SK-N-MC (cell line): ENCODE measurements around the gene SMC6.

Source experiments
- DNase-seq: peaks from one replicate; pipeline ENCODE4 v3.0.0-alpha.2; 2011; ENCODE audit warnings: low read depth, low spot score
- H3K27ac ChIP-seq: fragments of 200-600 bp; sonication (generic); 2 replicates; pipeline ENCODE4 v1.5.1; 2016; ENCODE audit warnings: mixed run types
- H3K36me3 ChIP-seq: fragments of 200-600 bp; sonication (generic); 2 replicates; pipeline ENCODE4 v1.6.1; 2017; ENCODE audit warnings: antibody characterized with exemption, low read length, mixed read lengths; ENCODE audit not compliant: insufficient read depth
- H3K4me3 ChIP-seq: fragments of 200-600 bp; sonication (generic); 2 replicates; pipeline ENCODE4 v1.5.1; 2016
- H3K9ac ChIP-seq: fragments of 200-600 bp; sonication (generic); 2 replicates; pipeline ENCODE4 v1.8.0; 2017; ENCODE audit warnings: mixed run types, mixed read lengths; ENCODE audit not compliant: insufficient read length
- H3K9me3 ChIP-seq: fragments of 200-600 bp; sonication (generic); 2 replicates; pipeline ENCODE4 v1.6.1; 2017; ENCODE audit warnings: low read depth, mild to moderate bottlenecking, antibody characterized with exemption, low read length, moderate library complexity, mixed read lengths
- EZH2 ChIP-seq: fragments of 200-600 bp; sonication (generic); IDR thresholded peaks from one replicate; pipeline ENCODE4 v1.6.1; 2017; ENCODE audit warnings: antibody characterized with exemption
- FOXP2 ChIP-seq: optimal IDR thresholded peaks from 2 replicates; pipeline ENCODE3; 2011; ENCODE audit warnings: mild to moderate bottlenecking, moderate library complexity; ENCODE audit not compliant: insufficient read depth; ENCODE audit errors: extremely low read length, control extremely low read depth
- POLR2AphosphoS5 ChIP-seq: IDR thresholded peaks from 2 replicates; pipeline ENCODE4 v1.6.1; 2012; ENCODE audit warnings: mild to moderate bottlenecking, low read depth, low read length, borderline replicate concordance

Gene SMC6

DNA sequence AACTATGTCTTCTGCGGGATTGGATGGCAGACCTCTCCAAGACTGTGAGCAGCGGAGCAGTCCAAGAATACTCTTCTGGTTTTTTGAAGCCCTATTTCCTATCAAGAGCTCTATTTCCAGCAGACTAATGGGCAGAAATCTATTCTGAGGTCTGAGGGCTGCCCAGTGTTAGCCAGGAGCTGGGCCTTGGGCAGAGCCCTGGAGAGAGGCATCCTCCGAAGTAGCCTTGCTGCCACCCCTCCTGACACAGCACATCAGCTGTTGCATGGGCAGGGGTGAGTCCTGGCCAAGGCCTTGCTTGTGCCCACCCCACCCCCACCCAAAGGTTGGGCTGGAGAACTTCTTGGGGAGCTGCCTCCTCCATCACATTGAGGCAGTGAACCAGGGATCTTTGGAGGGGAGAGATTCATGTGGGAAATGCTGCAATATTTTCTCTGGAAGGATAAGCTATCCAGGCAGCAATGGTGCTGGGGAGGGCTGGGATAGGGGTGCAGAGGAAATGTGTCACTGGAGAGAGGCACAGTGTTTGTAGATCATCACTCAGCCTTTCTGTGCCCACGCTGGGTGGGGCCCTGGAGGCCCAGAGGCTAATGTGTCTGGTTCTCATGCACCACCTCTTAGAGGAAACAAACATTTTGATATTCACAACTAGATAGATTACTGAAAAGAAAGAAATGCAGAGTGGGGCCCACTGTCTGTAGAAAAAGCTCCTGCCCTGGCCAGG, 108.5 kb downstream of the SMC6 start:
- TF ChIP-seq FOXP2: no peak
- Histone ChIP-seq H3K9me3 (no peaks in the 10 kb centered on the region), H3K9ac (no peak overlapping the region), H3K36me3 (no peaks in the 10 kb centered on the region), H3K27ac (peak overlapping the region; percentile 25; the same call in 1 of the 2 replicates), H3K4me3 (no peak overlapping the region)
- no peak for DNase-seq

- Histone ChIP-seq H3K36me3 (no peaks in the 10 kb centered on the region), H3K9me3 (no peaks in the 10 kb centered on the region), H3K4me3 (no peak overlapping the region), H3K9ac (no peak overlapping the region), H3K27ac (no peak overlapping the region)
- no peak for DNase-seq
- TF ChIP-seq FOXP2 (no peak), EZH2 (no peak), POLR2AphosphoS5 (no peak)
These were observed 110.5 kb downstream of the SMC6 start for GRCh38 chr2:17643031-17643615.

GRCh38 chr2:17640406-17640805, 113.2 kb downstream of the SMC6 start:
- H3K9ac ChIP-seq: no peak overlapping the region

DNA sequence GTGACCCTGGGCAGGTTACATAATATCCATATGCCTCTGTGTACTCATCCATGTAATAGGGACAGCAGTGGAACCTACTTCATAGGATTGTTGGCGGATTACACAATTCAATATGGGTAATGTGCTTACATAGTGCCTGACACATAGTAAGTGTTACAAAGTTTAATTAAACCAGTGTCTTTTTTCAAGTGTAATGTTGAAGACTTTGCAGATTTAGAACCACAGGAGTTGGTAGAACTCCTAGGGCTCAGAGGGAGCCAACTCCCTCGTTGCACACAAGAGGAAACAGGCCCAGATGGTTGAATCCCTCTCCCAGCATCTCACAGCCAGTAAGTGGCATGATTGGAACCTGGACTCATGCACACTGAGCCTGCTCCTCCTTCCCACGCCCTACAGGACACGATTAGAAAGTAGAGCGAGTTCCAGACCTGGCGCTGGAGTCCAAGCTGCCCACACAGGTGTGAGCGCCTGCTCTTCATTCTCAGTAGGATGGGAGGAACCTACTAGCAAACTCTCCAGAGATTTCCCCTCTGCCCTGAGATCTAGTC, 115.3 kb downstream of the SMC6 start:
- TF ChIP-seq POLR2AphosphoS5 (no peak), EZH2 (no peak), FOXP2 (no peak)
- no peak overlapping the region for H3K9ac ChIP-seq

More at GRCh38 chr2:17640406-17640805, 113.2 kb downstream of the SMC6 start:
- H3K27ac ChIP-seq: no peak overlapping the region
- H3K9me3 ChIP-seq: no peaks in the 10 kb centered on the region
- DNase-seq: no peak
- no peaks in the 10 kb centered on the region for H3K36me3 ChIP-seq
- H3K4me3 ChIP-seq: no peak overlapping the region
- TF ChIP-seq POLR2AphosphoS5 (no peak), EZH2 (no peak), FOXP2 (no peak)

DNA sequence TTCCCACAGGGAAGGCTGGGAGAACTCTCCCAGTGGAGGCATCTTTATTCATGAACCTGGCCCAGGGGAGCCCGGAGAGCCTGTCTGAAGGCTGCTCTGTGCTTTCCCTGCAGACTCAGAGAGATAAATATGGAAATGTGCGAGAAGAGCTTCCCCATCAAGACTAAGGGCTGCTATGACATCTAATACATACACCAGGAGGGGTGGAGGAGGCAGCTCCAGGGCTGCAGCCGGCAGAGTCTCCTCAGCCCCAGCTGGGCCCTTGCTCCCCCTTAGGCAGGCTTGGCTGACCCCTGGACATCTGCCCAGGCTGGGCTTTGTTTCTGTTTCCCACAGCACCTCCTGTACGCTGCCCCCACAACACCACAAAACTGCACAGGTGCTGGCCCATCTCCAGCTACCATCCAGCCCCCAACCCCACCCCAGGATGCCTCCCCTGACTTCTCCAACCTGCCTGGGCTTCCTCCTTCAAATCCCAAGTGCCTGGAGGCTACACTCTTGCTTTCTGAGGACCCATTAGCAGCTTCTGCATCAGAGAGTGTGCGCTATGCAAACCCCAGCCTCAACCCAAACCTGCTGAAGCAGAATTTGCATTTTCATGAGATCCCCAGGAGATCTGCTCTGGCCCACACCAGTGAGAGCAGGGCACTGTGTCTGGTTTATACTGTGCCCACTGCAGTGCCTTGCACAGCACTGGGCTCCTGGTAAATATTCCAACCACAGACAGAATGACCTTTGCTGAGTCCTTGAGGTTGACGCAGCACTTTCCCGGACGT, 116.3 kb downstream of the SMC6 start:
- no peak for DNase-seq
- no peaks in the 10 kb centered on the region for H3K9me3 ChIP-seq
- TF ChIP-seq FOXP2: no peak
- no peak for TF ChIP-seq EZH2
- no peak for TF ChIP-seq POLR2AphosphoS5
- no peak overlapping the region for H3K27ac ChIP-seq
- H3K36me3 ChIP-seq: no peaks in the 10 kb centered on the region
- H3K9ac ChIP-seq: no peak overlapping the region
- H3K4me3 ChIP-seq: no peak overlapping the region

More for the DNA sequence above, 115.3 kb downstream of the SMC6 start:
- Histone ChIP-seq H3K9me3 (no peaks in the 10 kb centered on the region), H3K36me3 (no peaks in the 10 kb centered on the region), H3K4me3 (no peak overlapping the region), H3K27ac (no peak overlapping the region)
- DNase-seq: no peak

DNA sequence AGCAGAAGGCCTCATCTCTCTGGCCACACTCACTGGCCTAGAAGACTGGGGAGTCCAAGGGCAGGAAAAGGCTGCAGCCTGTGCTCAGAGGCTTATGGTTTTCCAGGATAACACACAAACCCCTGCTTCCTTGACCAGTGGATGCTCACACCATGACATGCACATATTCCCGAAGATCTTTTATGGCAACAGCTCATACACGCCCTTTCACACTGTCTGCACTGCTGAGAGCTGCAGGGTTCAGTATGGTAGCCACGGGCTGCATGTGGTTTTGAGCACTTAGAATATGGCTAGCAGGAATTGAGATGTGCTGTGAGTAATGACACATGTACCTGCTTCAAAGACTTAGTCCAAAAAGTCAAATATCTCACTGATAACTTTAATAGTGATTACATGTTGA, 117.4 kb downstream of the SMC6 start:
- no peak for TF ChIP-seq FOXP2
- Histone ChIP-seq H3K9me3 (no peaks in the 10 kb centered on the region), H3K27ac (no peak overlapping the region), H3K36me3 (no peaks in the 10 kb centered on the region), H3K9ac (no peak overlapping the region), H3K4me3 (no peak overlapping the region)
- DNase-seq: no peak

DNA sequence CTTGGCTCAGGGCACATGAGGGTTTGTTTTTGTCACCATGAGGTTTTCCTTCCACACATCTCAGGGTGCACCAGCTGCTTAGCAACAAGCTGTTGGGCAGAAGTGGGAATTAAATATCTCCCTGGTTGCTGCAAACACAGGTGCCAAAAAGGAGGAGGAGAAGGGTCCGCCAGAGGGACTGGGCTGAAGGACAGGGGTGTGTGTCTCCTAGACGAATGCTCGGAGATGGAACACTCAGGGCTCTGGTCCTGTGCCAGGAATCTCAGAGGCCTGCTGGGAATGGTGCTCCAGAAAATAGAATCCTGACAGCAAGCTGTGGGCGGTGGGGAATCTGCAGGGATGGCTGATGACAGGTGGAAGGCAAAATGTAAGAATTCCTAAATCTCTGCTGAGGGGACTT, 118.6 kb downstream of the SMC6 start:
- TF ChIP-seq FOXP2 (no peak), POLR2AphosphoS5 (no peak), EZH2 (no peak)
- no peaks in the 10 kb centered on the region for H3K36me3 ChIP-seq
- no peaks in the 10 kb centered on the region for H3K9me3 ChIP-seq
- DNase-seq: no peak
- H3K27ac ChIP-seq: no peak overlapping the region
- no peak overlapping the region for H3K9ac ChIP-seq
- no peak overlapping the region for H3K4me3 ChIP-seq

- H3K4me3 ChIP-seq: no peak overlapping the region
- no peaks in the 10 kb centered on the region for H3K9me3 ChIP-seq
- H3K27ac ChIP-seq: no peak overlapping the region
- H3K36me3 ChIP-seq: no peaks in the 10 kb centered on the region
- TF ChIP-seq FOXP2 (no peak), POLR2AphosphoS5 (no peak), EZH2 (no peak)
- DNase-seq: no peak
- no peak overlapping the region for H3K9ac ChIP-seq
These were observed 123.5 kb downstream of the SMC6 start for GRCh38 chr2:17630089-17630488.
